Smooth muscle cell (in vitro differentiated cells): Measurements from ENCODE around the gene AKAP6. TPM values are rescaled to one million over a fixed set of nuclear protein-coding genes. Genes with fewer than 3 reads are reported as not detected.

Source experiments
- DNase-seq: peaks from one replicate; lab custom pipeline; 2025; ENCODE audit not compliant: unreplicated experiment; lab: John Stamatoyannopoulos, UW
- H2AFZ ChIP-seq: fragments of 200-600 bp; sonication (generic); 2 replicates; pipeline ENCODE4 v1.6.0; 2016; ENCODE audit warnings: antibody characterized with exemption, low read depth, mild to moderate bottlenecking
- H3F3A ChIP-seq: fragments of 200-600 bp; sonication (generic); 2 replicates; pipeline ENCODE4 v1.6.0; 2017; ENCODE audit warnings: antibody characterized with exemption, low read depth
- H3K27ac ChIP-seq: fragments of 200-600 bp; sonication (generic); 2 replicates; pipeline ENCODE4 v1.5.1; 2016; ENCODE audit warnings: low read depth, mild to moderate bottlenecking
- H3K27me3 ChIP-seq: fragments of 200-600 bp; sonication (generic); 2 replicates; pipeline ENCODE4 v1.6.1; 2016; ENCODE audit warnings: low read depth, mild to moderate bottlenecking
- H3K36me3 ChIP-seq: fragments of 200-600 bp; sonication (generic); 2 replicates; pipeline ENCODE4 v1.5.1; 2016; ENCODE audit warnings: low read depth
- H3K4me1 ChIP-seq: fragments of 200-600 bp; sonication (generic); 2 replicates; pipeline ENCODE4 v1.5.1; 2016; ENCODE audit warnings: low read depth
- H3K4me2 ChIP-seq: fragments of 200-600 bp; sonication (generic); 2 replicates; pipeline ENCODE4 v1.6.0; 2016; ENCODE audit warnings: mild to moderate bottlenecking
- H3K4me3 ChIP-seq: fragments of 200-600 bp; sonication (generic); 2 replicates; pipeline ENCODE4 v1.5.1; 2016; ENCODE audit warnings: mild to moderate bottlenecking
- H3K79me2 ChIP-seq: fragments of 200-600 bp; sonication (generic); 2 replicates; pipeline ENCODE4 v1.6.0; 2016; ENCODE audit warnings: low read depth, mild to moderate bottlenecking
- H3K9ac ChIP-seq: fragments of 200-600 bp; sonication (generic); 2 replicates; pipeline ENCODE4 v1.6.0; 2016; ENCODE audit warnings: low read depth
- H3K9me3 ChIP-seq: fragments of 200-600 bp; sonication (generic); replicated peaks from 2 replicates; pipeline ENCODE4 v1.5.1; 2016; ENCODE audit warnings: low read depth
- H4K20me1 ChIP-seq: fragments of 200-600 bp; sonication (generic); 2 replicates; pipeline ENCODE4 v1.6.0; 2016; ENCODE audit warnings: low read depth
- CTCF ChIP-seq: fragments of 200-600 bp; sonication (generic); IDR thresholded peaks from 2 replicates; pipeline ENCODE4 v1.5.1; 2017; ENCODE audit warnings: borderline replicate concordance, mild to moderate bottlenecking, antibody characterized with exemption; ENCODE audit not compliant: insufficient read depth, poor library complexity, severe bottlenecking
- WGBS: methylation state at CpG from one replicate; pipeline ENCODE4 v1.1.7; 2016; ENCODE audit warnings: low lambda C conversion rate; 5-methylcytosine and 5-hydroxymethylcytosine counted together
- polyA plus RNA-seq: library from polyadenylated mRNA; unstranded; fragments of >200 nt; fragmentation: Nextera tagmentation; extraction: Ambion mirVana; gene quantifications from 2 replicates; pipeline ENCODE4 v1.2.1, GENCODE V29; 2016
- total RNA-seq: library from RNA; depleted of rRNA; stranded (reverse); fragments of >200 nt; gene quantifications from 2 replicates; pipeline ENCODE4 v1.2.3, GENCODE V29; 2014

AKAP6 gene
- total and polyA plus RNA-seq, 2 experiments from 2014 or later = 1.3 to 6.4 TPM

GRCh38 chr14:32763673-32764072 lies 434.6 kb downstream of the AKAP6 start:
- H3K27me3 ChIP-seq = no peaks in the 10 kb centered on the region
- no peaks in the 10 kb centered on the region for H3F3A ChIP-seq
- H3K4me3 ChIP-seq = no peak overlapping the region
- no peak overlapping the region for H3K4me2 ChIP-seq
- H4K20me1 ChIP-seq = no peaks in the 10 kb centered on the region
- WGBS = 81% methylated on average over 1 of the region's 1 CpG
- no peaks in the 10 kb centered on the region for H3K79me2 ChIP-seq
- no peak for DNase-seq
- no peaks in the 10 kb centered on the region for H3K9me3 ChIP-seq
- H3K27ac ChIP-seq = no peak overlapping the region
- no peak overlapping the region for H2AFZ ChIP-seq
- no peak for TF ChIP-seq CTCF
- no peak overlapping the region for H3K9ac ChIP-seq
- no peaks in the 10 kb centered on the region for H3K36me3 ChIP-seq
- no peaks in the 10 kb centered on the region for H3K4me1 ChIP-seq

GRCh38 chr14:32764131-32764530 lies 435.0 kb downstream of the AKAP6 start:
- Histone ChIP-seq H2AFZ (no peak overlapping the region), H3K79me2 (no peaks in the 10 kb centered on the region), H3K4me2 (no peak overlapping the region), H3K9me3 (no peaks in the 10 kb centered on the region), H3K4me3 (no peak overlapping the region), H4K20me1 (no peaks in the 10 kb centered on the region), H3K27ac (no peak overlapping the region), H3F3A (no peaks in the 10 kb centered on the region), H3K4me1 (no peaks in the 10 kb centered on the region), H3K36me3 (no peaks in the 10 kb centered on the region), H3K9ac (no peak overlapping the region), H3K27me3 (no peaks in the 10 kb centered on the region)
- no peak for DNase-seq
- TF ChIP-seq CTCF = no peak

- no peaks in the 10 kb centered on the region for H3K9me3 ChIP-seq
- H3K79me2 ChIP-seq = no peaks in the 10 kb centered on the region
- no peak overlapping the region for H3K4me2 ChIP-seq
- no peak overlapping the region for H3K4me3 ChIP-seq
- no peaks in the 10 kb centered on the region for H3F3A ChIP-seq
- H3K27ac ChIP-seq = no peak overlapping the region
- no peaks in the 10 kb centered on the region for H3K27me3 ChIP-seq
- no peaks in the 10 kb centered on the region for H4K20me1 ChIP-seq
- no peak for DNase-seq
- H2AFZ ChIP-seq = no peak overlapping the region
- H3K36me3 ChIP-seq = no peaks in the 10 kb centered on the region
- TF ChIP-seq CTCF = no peak
- no peak overlapping the region for H3K9ac ChIP-seq
- H3K4me1 ChIP-seq = no peaks in the 10 kb centered on the region
Measured at GRCh38 chr14:32770422-32770821, 441.3 kb downstream of the AKAP6 start.

- Histone ChIP-seq H3K4me2 (no peak overlapping the region), H3K4me1 (no peaks in the 10 kb centered on the region), H3K79me2 (no peaks in the 10 kb centered on the region), H3K4me3 (no peak overlapping the region), H3K27ac (no peak overlapping the region), H3F3A (no peaks in the 10 kb centered on the region), H4K20me1 (no peaks in the 10 kb centered on the region), H2AFZ (no peak overlapping the region), H3K9me3 (no peaks in the 10 kb centered on the region), H3K27me3 (no peaks in the 10 kb centered on the region), H3K9ac (no peak overlapping the region), H3K36me3 (no peaks in the 10 kb centered on the region)
- WGBS = 85% methylated on average over 2 of the region's 2 CpGs
- no peak for DNase-seq
- no peak for TF ChIP-seq CTCF
Measured at GRCh38 chr14:32774214-32774613, 445.1 kb downstream of the AKAP6 start.
